HepG2 (cell line): Measurements from ENCODE around the gene CYLD. TPM values are rescaled to one million over a fixed set of nuclear protein-coding genes. Genes with fewer than 3 reads are reported as not detected.

Experiments
- ATAC-seq: fragments of 200-7000 bp; cut with Tn5 transposase; 3 replicates; pipeline ENCODE4 v1.9.1; 2020; ENCODE audit warnings: mild to moderate bottlenecking, moderate library complexity
- BruUV-seq: library from RNA; stranded (reverse); fragments of 400-500 nt; replicated peaks from 2 replicates; lab custom pipeline; 2021; lab: Mats Ljungman, UMichigan
- CTCF ChIA-PET: fragments of 300-600 bp; formaldehyde crosslinking; extraction: SDS; loops from one replicate; lab custom pipeline; 2021; ENCODE audit warnings: low total read pairs, inconsistent platforms, low intra/inter-chr PET ratio; lab: Yijun Ruan, JAX
- POLR2A ChIA-PET: fragments of 350-600 bp; sonication (Branson Sonifier 250); formaldehyde crosslinking; loops from one replicate; lab custom pipeline; 2020; ENCODE audit warnings: antibody characterized with exemption, inconsistent platforms; lab: Yijun Ruan, JAX
- DNase-seq: peaks from one replicate; pipeline ENCODE4 v3.0.0-alpha.2; 2015; ENCODE audit warnings: low spot score
- FAIRE-seq: peaks from 3 replicates; lab custom pipeline; 2011; peaks lifted over from hg19 to GRCh38; lab: Jason Lieb, UNC
- H2AFZ ChIP-seq: one replicate; pipeline ENCODE4 v1.6.1; 2011; ENCODE audit warnings: low read length, inconsistent platforms
- H3K27ac ChIP-seq: fragments of 300-600 bp; 3 replicates; pipeline ENCODE4 v1.8.0; 2011; ENCODE audit warnings: mixed run types, mild to moderate bottlenecking, mixed read lengths, low read length, inconsistent platforms; ENCODE audit not compliant: insufficient read depth; ENCODE audit errors: extremely low read length
- H3K27me3 ChIP-seq, 2 experiments: fragments of 200-600 bp in 1 of 2; 2 replicates in 1 of 2; 3 replicates in 1 of 2; pipeline versions ENCODE4 v1.6.0 to v1.8.0; 2011; ENCODE audit warnings: low read length in 2 of 2, mild to moderate bottlenecking in 2 of 2, moderate library complexity in 2 of 2, inconsistent platforms in 1 of 2; ENCODE audit not compliant: insufficient read depth in 2 of 2, control insufficient read depth in 1 of 2
- H3K36me3 ChIP-seq, 2 experiments: fragments of 200-600 bp in 1 of 2; replicated peaks in 1 of 2; 2 replicates in 1 of 2; 3 replicates in 1 of 2; pipeline versions ENCODE4 v1.5.1 to v1.8.0; 2011; ENCODE audit warnings: low read length in 2 of 2, inconsistent platforms in 1 of 2; ENCODE audit not compliant: insufficient read depth in 2 of 2, control insufficient read depth in 1 of 2
- H3K4me1 ChIP-seq: 2 replicates; pipeline ENCODE4 v1.5.1; 2012; ENCODE audit warnings: low read length, inconsistent platforms; ENCODE audit not compliant: insufficient read depth
- H3K4me2 ChIP-seq: 2 replicates; pipeline ENCODE4 v1.6.0; 2011; ENCODE audit warnings: low read depth, low read length, inconsistent platforms
- H3K4me3 ChIP-seq, 3 experiments: fragments of 200-600 bp in 1 of 3; sonication (generic), shearing (Covaris generic) in 1 of 3; replicated peaks in 1 of 3; 2 replicates each; pipeline ENCODE4 v1.5.1; 2011 to 2016; ENCODE audit warnings: low read length in 3 of 3, inconsistent platforms in 2 of 3, low read depth in 2 of 3, mild to moderate bottlenecking in 2 of 3, control low read depth in 1 of 3, mixed read lengths in 1 of 3; ENCODE audit not compliant: insufficient read depth in 1 of 3
- H3K79me2 ChIP-seq: one replicate; pipeline ENCODE4 v1.6.1; 2011; ENCODE audit warnings: low read length, inconsistent platforms; ENCODE audit not compliant: insufficient read depth
- H3K9ac ChIP-seq: 2 replicates; pipeline ENCODE4 v1.6.0; 2011; ENCODE audit warnings: mild to moderate bottlenecking, low read depth, low read length, inconsistent platforms; ENCODE audit not compliant: insufficient read depth
- H3K9me3 ChIP-seq: 2 replicates; pipeline ENCODE4 v1.5.1; 2012; ENCODE audit warnings: mild to moderate bottlenecking, low read length
- H4K20me1 ChIP-seq: 2 replicates; pipeline ENCODE4 v1.6.0; 2011; ENCODE audit warnings: inconsistent platforms, mild to moderate bottlenecking, low read length, moderate library complexity; ENCODE audit not compliant: insufficient read depth
- BCL6 ChIP-seq: IDR thresholded peaks from 2 replicates; pipeline ENCODE4 v1.6.1; 2016; ENCODE audit warnings: missing genetic modification reagents, missing compliant biosample characterization
- HOXA3 ChIP-seq: sonication (generic); formaldehyde crosslinking; IDR thresholded peaks from 2 replicates; pipeline ENCODE4 v1.5.0; 2020; ENCODE audit warnings: missing genetic modification reagents
- NCOA5 ChIP-seq: sonication (generic); formaldehyde crosslinking; IDR thresholded peaks from 2 replicates; pipeline ENCODE4 v1.4.0; 2020; ENCODE audit warnings: missing genetic modification reagents
- REL ChIP-seq: sonication (generic); formaldehyde crosslinking; conservative IDR thresholded peaks from 2 replicates; pipeline ENCODE4 v1.8.0; 2022; ENCODE audit warnings: mild to moderate bottlenecking, missing genetic modification reagents, moderate library complexity
- SNAPC2 ChIP-seq: sonication (generic); formaldehyde crosslinking; IDR thresholded peaks from 2 replicates; pipeline ENCODE4 v1.8.1; 2022; ENCODE audit warnings: mild to moderate bottlenecking, missing genetic modification reagents
- TAF1 ChIP-seq: sonication (generic); formaldehyde crosslinking; IDR thresholded peaks from 2 replicates; pipeline ENCODE4 v1.4.0; 2020; ENCODE audit warnings: missing genetic modification reagents
- ZNF644 ChIP-seq: IDR thresholded peaks from 2 replicates; pipeline ENCODE4 v1.6.1; 2016; ENCODE audit warnings: low read depth
- ZNF646 ChIP-seq: sonication (generic); formaldehyde crosslinking; IDR thresholded peaks from 2 replicates; pipeline ENCODE4 v1.9.0; 2021; ENCODE audit warnings: mild to moderate bottlenecking, missing genetic modification reagents
- WGBS: methylation state at CpG from one replicate; pipeline ENCODE4 v1.1.6; 2017; ENCODE audit warnings: low lambda C conversion rate; 5-methylcytosine and 5-hydroxymethylcytosine counted together
- in situ Hi-C: cut with HindIII; loops from 2 replicates; pipeline ENCODE4 v1.10.0; 2017; ENCODE audit warnings: low pct_unique_long_range_greater_than_20kb; ENCODE audit not compliant: extremely low pct_ligation_motif_present
- intact Hi-C: fragments of 100-400 bp; cut with micrococcal nuclease; formaldehyde crosslinking; loops from one replicate; pipeline ENCODE4 v1.10.0; 2022; ENCODE audit not compliant: unreplicated experiment
- polyA plus RNA-seq, 8 experiments: library from polyadenylated mRNA; depleted of rRNA in 3 of 8; stranded (reverse) in 7 of 8; unstranded in 1 of 8; fragments of >200 nt; fragmentation: Illumina TruSeq in 4 of 8; extraction: Trizol in 4 of 8; gene quantifications; 2 replicates each; pipeline versions ENCODE4 v1.2.1 to v1.2.3, GENCODE V29; 2011 to 2016; ENCODE audit warnings: low read depth in 4 of 8, missing spikeins in 1 of 8, mixed read lengths in 1 of 8; ENCODE audit not compliant: insufficient read depth in 1 of 8
- total RNA-seq, 5 experiments: library from RNA; depleted of rRNA; stranded (reverse); fragments of >200 nt; fragmentation: Illumina TruSeq; extraction: Trizol; gene quantifications; 2 replicates each; pipeline ENCODE4 v1.2.3, GENCODE V29; 2016; ENCODE audit warnings: low read depth in 1 of 5

CYLD gene
- total and polyA plus RNA-seq, 2 of the 13 experiments (the other 11 are each of a cell fraction or from before 2014, with no cell fraction given), result 6.1 to 11.4 TPM

GRCh38 chr16:50835358-50836060 is 93.6 kb downstream of the CYLD start:
- CTCF ChIA-PET, result no interaction called here
- in situ Hi-C loops, result no loop called here
- DNase-seq, result no peak

More at GRCh38 chr16:50835358-50836060, 93.6 kb downstream of the CYLD start:
- Histone ChIP-seq H3K9ac (no peak overlapping the region), H2AFZ (no peak overlapping the region), H3K27ac (no peak overlapping the region), H3K9me3 (no peaks in the 10 kb centered on the region), H3K27me3 (peaks cover 2 to 34% of the 10 kb centered on the region in 2 experiments; a peak in 3 of 5 replicates), H3K79me2 (no peaks in the 10 kb centered on the region), H3K4me2 (no peak overlapping the region), H3K4me3 (no peak overlapping the region), H3K4me1 (no peaks in the 10 kb centered on the region), H4K20me1 (no peaks in the 10 kb centered on the region), H3K36me3 (no peaks in the 10 kb centered on the region)
- intact Hi-C loops, result no loop called here
- FAIRE-seq (no peak), ATAC-seq (peak; percentile 32; the same call in 2 of the 3 replicates)
- POLR2A ChIA-PET, result no interaction called here
- TF ChIP-seq NCOA5, result no peak
- TF ChIP-seq SNAPC2, result no peak
- TF ChIP-seq REL, result no peak
- TF ChIP-seq TAF1 (CRISPR knock-in tag), result no peak
- TF ChIP-seq HOXA3 (CRISPR knock-in tag), result no peak
- TF ChIP-seq BCL6, result peak; percentile 54; the same call in 1 of the 2 replicates
- no peak for TF ChIP-seq ZNF644 (CRISPR knock-in tag)
- TF ChIP-seq ZNF646 (CRISPR knock-in tag), result no peak
- WGBS, result 14% methylated on average over 10 of the region's 10 CpGs
- BruUV-seq, result no TSS peak
